ENCODE data around the gene SCAANT1. TPM values are rescaled to one million over a fixed set of nuclear protein-coding genes. Genes with fewer than 3 reads are reported as not detected.

The SCAANT1 gene
- total and polyA plus RNA-seq, 8 donors: not detected

DNA sequence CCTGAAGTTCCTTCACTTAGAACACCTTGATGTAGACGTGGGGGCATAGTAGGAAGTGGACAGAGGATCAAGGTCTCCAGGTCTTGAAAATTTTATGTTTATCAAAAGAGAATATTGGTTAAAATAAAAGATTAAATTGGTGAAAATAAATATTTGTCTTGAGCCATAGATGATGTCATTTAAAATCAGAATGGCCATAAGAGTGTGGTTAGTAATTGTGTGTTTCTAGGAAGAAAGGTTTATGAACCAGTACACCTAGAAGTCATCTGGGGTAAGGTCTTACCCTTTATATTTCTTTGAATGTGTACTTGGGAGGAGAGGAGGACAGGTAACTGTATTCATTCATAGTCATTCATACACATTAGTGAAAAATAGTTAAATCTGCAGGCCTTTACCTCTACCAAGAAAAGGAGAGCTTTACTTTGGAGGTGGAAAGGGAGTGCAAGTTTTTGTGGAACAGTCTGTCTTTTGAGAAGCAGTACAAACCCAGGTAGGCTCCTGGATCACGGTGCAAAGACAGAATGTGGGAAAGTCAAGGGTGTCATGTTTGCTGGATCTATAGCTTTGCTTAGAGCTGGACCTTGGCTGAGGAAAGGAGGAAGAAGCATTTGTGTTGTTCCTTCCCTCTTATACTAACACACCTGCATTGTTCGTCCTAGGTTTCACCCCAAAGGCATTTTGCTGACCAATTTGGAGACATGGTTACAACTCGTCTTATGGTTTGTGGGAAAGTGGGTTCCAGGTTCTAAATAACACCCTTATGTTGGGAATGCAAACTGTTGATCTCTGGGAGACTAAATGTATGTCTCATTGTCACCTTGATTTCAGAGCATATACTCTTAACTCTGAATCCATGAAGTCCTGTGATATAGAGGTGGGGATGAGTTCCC, 6.2 kb downstream of the SCAANT1 start:
- no peak for ATAC-seq
- H3K27ac ChIP-seq: no peak overlapping the region
- TF ChIP-seq, protein P1, sequence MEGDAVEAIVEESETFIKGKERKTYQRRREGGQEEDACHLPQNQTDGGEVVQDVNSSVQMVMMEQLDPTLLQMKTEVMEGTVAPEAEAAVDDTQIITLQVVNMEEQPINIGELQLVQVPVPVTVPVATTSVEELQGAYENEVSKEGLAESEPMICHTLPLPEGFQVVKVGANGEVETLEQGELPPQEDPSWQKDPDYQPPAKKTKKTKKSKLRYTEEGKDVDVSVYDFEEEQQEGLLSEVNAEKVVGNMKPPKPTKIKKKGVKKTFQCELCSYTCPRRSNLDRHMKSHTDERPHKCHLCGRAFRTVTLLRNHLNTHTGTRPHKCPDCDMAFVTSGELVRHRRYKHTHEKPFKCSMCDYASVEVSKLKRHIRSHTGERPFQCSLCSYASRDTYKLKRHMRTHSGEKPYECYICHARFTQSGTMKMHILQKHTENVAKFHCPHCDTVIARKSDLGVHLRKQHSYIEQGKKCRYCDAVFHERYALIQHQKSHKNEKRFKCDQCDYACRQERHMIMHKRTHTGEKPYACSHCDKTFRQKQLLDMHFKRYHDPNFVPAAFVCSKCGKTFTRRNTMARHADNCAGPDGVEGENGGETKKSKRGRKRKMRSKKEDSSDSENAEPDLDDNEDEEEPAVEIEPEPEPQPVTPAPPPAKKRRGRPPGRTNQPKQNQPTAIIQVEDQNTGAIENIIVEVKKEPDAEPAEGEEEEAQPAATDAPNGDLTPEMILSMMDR (IDR thresholded peaks at IDR 0.05): no peak
- no peak overlapping the region for H3K4me3 ChIP-seq
- H3K9me3 ChIP-seq: no peaks in the 10 kb centered on the region
- H3K27me3 ChIP-seq: no peaks in the 10 kb centered on the region
- FAIRE-seq: no peak
- no peaks in the 10 kb centered on the region for H3K36me3 ChIP-seq
- DNase-seq: no peak
- intact Hi-C loops (cut with DNase I): no loop called here
- WGBS, 2 donors: 71 to 73% methylated on average over 4 of the region's 4 CpGs
- H3K4me1 ChIP-seq: peaks cover 0 to 9% (median 7%) of the 10 kb centered on the region in 3 donors

DNA sequence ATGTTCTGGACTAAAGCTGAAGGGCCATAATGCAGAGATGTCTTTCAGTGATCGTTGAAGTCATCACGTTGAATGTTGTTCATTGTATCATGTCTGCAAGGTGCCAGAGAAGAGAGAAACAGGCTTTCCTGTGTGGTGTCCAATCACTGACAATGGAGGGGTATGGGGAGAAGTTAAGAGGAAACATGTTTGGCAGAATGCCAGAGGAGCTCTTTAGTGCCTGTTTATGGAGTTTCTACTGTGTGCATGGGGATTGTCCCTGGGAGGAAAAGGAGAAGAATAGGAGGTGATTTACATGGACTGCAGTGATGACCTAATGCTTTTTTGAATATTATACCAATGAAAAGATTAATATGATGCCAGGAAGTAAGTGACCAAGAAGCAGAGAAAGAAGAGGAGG, 11.7 kb downstream of the SCAANT1 start:
- Histone ChIP-seq H3K4me3 (no peak overlapping the region), H3K27ac (no peak overlapping the region), H3K4me1 (peaks cover 0 to 4% (median 2%) of the 10 kb centered on the region in 3 donors), H3K9me3 (no peaks in the 10 kb centered on the region), H3K27me3 (no peaks in the 10 kb centered on the region), H3K36me3 (no peaks in the 10 kb centered on the region)
- TF ChIP-seq, protein P1 (IDR thresholded peaks at IDR 0.05): no peak
- FAIRE-seq: no peak
- intact Hi-C loops (cut with DNase I): no loop called here
- ATAC-seq: no peak
- 86 to 88% methylated on average over 2 of the region's 2 CpGs for WGBS, 2 donors
- DNase-seq: no peak

DNA sequence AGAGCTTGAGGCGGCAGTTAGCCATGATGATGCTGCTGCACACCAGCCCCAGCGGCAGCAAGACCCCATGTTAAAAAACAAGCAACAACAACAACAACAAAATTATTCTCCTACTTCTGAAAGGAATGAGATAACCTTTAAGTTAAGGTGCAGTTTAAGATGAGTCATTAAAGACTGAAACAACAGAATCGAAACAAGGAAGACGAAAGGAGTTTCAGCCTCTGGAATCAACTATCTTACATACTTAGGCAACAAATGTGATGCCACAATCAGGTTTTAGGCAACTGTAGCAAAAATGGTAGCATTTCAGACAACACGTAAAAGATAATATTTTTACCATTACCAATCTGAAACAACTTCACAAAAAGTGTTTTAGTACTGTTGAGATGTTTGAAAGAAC, 12.2 kb downstream of the SCAANT1 start:
- Histone ChIP-seq H3K9me3 (no peaks in the 10 kb centered on the region), H3K4me3 (no peak overlapping the region), H3K36me3 (no peaks in the 10 kb centered on the region), H3K4me1 (peaks cover 0 to 4% (median 2%) of the 10 kb centered on the region in 3 donors), H3K27me3 (no peaks in the 10 kb centered on the region), H3K27ac (no peak overlapping the region)
- 93 to 94% methylated on average over 5 of the region's 5 CpGs for WGBS, 2 donors
- intact Hi-C loops (cut with DNase I): no loop called here
- ATAC-seq (no peak), DNase-seq (no peak), FAIRE-seq (no peak)
- TF ChIP-seq, protein P1 (IDR thresholded peaks at IDR 0.05): no peak

GRCh38 chr3:63896332-63897030, 15.7 kb downstream of the SCAANT1 start:
- ATAC-seq (no peak), DNase-seq (no peak), FAIRE-seq (peak; percentile 26)
- no peaks in the 10 kb centered on the region for H3K9me3 ChIP-seq
- 61 to 64% methylated on average over 1 of the region's 1 CpG for WGBS, 2 donors
- no peaks in the 10 kb centered on the region for H3K36me3 ChIP-seq
- H3K27me3 ChIP-seq: no peaks in the 10 kb centered on the region
- H3K4me1 ChIP-seq: peaks cover 4 to 7% (median 6%) of the 10 kb centered on the region in 3 donors
- H3K4me3 ChIP-seq: no peak overlapping the region
- no peak overlapping the region for H3K27ac ChIP-seq
- intact Hi-C loops (cut with DNase I): no loop called here
- TF ChIP-seq, protein P1 (IDR thresholded peaks at IDR 0.05): no peak

All from pancreas (tissue), 10 donors.